ENCODE results near the gene ADGRF4.

DNA sequence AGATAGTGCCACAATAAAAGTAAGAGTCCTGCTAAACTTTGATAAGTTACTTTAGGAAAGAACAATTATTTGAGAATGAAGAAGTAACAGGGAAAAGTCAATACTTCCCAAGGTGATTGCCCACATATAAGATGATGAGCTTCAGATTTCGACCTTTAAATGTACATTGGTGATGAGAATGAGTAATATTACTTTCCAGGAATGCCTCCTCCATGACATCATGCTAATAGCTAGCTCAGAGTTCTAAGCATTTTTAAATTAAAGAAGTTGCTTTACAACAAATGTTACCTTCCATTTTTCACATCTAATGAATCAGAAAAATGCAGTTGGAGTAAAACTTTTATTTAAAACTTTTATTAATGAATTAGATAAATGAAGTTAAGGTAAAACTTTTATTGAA lies 61.0 kb downstream of the ADGRF4 start:
- TF ChIP-seq, protein P1, sequence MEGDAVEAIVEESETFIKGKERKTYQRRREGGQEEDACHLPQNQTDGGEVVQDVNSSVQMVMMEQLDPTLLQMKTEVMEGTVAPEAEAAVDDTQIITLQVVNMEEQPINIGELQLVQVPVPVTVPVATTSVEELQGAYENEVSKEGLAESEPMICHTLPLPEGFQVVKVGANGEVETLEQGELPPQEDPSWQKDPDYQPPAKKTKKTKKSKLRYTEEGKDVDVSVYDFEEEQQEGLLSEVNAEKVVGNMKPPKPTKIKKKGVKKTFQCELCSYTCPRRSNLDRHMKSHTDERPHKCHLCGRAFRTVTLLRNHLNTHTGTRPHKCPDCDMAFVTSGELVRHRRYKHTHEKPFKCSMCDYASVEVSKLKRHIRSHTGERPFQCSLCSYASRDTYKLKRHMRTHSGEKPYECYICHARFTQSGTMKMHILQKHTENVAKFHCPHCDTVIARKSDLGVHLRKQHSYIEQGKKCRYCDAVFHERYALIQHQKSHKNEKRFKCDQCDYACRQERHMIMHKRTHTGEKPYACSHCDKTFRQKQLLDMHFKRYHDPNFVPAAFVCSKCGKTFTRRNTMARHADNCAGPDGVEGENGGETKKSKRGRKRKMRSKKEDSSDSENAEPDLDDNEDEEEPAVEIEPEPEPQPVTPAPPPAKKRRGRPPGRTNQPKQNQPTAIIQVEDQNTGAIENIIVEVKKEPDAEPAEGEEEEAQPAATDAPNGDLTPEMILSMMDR (IDR thresholded peaks at IDR 0.05; ENCODE audit: poor library complexity) = no peak
- TF ChIP-seq EZH2phosphoT487 (IDR thresholded peaks at IDR 0.05; ENCODE audit: low read depth, severe bottlenecking, unreplicated experiment) (no peak), EZH2 (IDR thresholded peaks at IDR 0.05; ENCODE audit: borderline replicate concordance) (no peak)
